ENCODE measurements around the gene CIBAR2.

The CIBAR2 gene

GRCh38 chr16:85103114-85104079, 8.9 kb downstream of the CIBAR2 start:
- Histone ChIP-seq H4K8ac (ENCODE audit: low read depth, low read length) (no peak overlapping the region), H3K4me3 (ENCODE audit: low read length) (no peak overlapping the region), H4K5ac (ENCODE audit: low read length) (no peak overlapping the region), H2BK15ac (replicated peaks; ENCODE audit: low read depth) (no peak overlapping the region), H3K23ac (ENCODE audit: low read length) (no peak overlapping the region), H3K79me1 (ENCODE audit: low read length) (no peaks in the 10 kb centered on the region), H2AK5ac (ENCODE audit: low read length) (no peak overlapping the region), H3K4me2 (ENCODE audit: low read length) (no peak overlapping the region), H3K79me2 (ENCODE audit: control insufficient read depth, insufficient read depth, low read length) (no peaks in the 10 kb centered on the region), H3K56ac (ENCODE audit: low read length) (no peak overlapping the region), H3K18ac (ENCODE audit: low read length) (no peak overlapping the region), H3K27me3 (ENCODE audit: insufficient read depth, low read length, poor library complexity) (no peaks in the 10 kb centered on the region), H3K36me3 (ENCODE audit: control insufficient read depth, insufficient read depth, low read length) (no peaks in the 10 kb centered on the region), H3K4ac (ENCODE audit: low read depth, low read length) (no peak overlapping the region), H3K4me1 (ENCODE audit: control insufficient read depth, low read depth, low read length) (no peaks in the 10 kb centered on the region), H3K9ac (ENCODE audit: low read length) (no peak overlapping the region), H2BK5ac (ENCODE audit: low read length) (no peak overlapping the region), H3K27ac (ENCODE audit: low read depth, low read length) (no peak overlapping the region), H2BK120ac (ENCODE audit: low read depth, low read length) (no peak overlapping the region)
- no peak for DNase-seq
- no CpG with 5 or more reads among the region's 23 CpGs for WGBS (ENCODE audit: extremely low coverage, insufficient coverage, low lambda C conversion rate)

- Histone ChIP-seq H3K36me3 (ENCODE audit: control insufficient read depth, insufficient read depth, low read length) (no peaks in the 10 kb centered on the region), H3K27me3 (ENCODE audit: insufficient read depth, low read length, poor library complexity) (no peaks in the 10 kb centered on the region), H3K4me2 (ENCODE audit: low read length) (no peak overlapping the region), H3K4me1 (ENCODE audit: control insufficient read depth, low read depth, low read length) (no peaks in the 10 kb centered on the region), H3K9ac (ENCODE audit: low read length) (no peak overlapping the region), H3K79me1 (ENCODE audit: low read length) (no peaks in the 10 kb centered on the region), H4K5ac (ENCODE audit: low read length) (no peak overlapping the region), H3K4me3 (ENCODE audit: low read length) (no peak overlapping the region), H3K56ac (ENCODE audit: low read length) (no peak overlapping the region), H3K4ac (ENCODE audit: low read depth, low read length) (no peak overlapping the region), H4K8ac (ENCODE audit: low read depth, low read length) (no peak overlapping the region), H3K23ac (ENCODE audit: low read length) (no peak overlapping the region), H2BK120ac (ENCODE audit: low read depth, low read length) (no peak overlapping the region), H2AK5ac (ENCODE audit: low read length) (no peak overlapping the region), H3K27ac (ENCODE audit: low read depth, low read length) (no peak overlapping the region), H3K18ac (ENCODE audit: low read length) (no peak overlapping the region), H3K79me2 (ENCODE audit: control insufficient read depth, insufficient read depth, low read length) (no peaks in the 10 kb centered on the region), H2BK15ac (replicated peaks; ENCODE audit: low read depth) (no peak overlapping the region), H2BK5ac (ENCODE audit: low read length) (no peak overlapping the region)
- no CpG with 5 or more reads among the region's 11 CpGs for WGBS (ENCODE audit: extremely low coverage, insufficient coverage, low lambda C conversion rate)
- DNase-seq: no peak
These were observed 10.2 kb downstream of the CIBAR2 start for GRCh38 chr16:85101956-85102630.

GRCh38 chr16:85100265-85100664, 12.0 kb downstream of the CIBAR2 start:
- DNase-seq: no peak
- H2BK5ac ChIP-seq (ENCODE audit: low read length): no peak overlapping the region
- H3K27me3 ChIP-seq (ENCODE audit: insufficient read depth, low read length, poor library complexity): no peaks in the 10 kb centered on the region
- H3K36me3 ChIP-seq (ENCODE audit: control insufficient read depth, insufficient read depth, low read length): no peaks in the 10 kb centered on the region
- H3K4me1 ChIP-seq (ENCODE audit: control insufficient read depth, low read depth, low read length): no peaks in the 10 kb centered on the region
- no peak overlapping the region for H3K23ac ChIP-seq (ENCODE audit: low read length)
- H3K4me3 ChIP-seq (ENCODE audit: low read length): no peak overlapping the region
- no peak overlapping the region for H3K9ac ChIP-seq (ENCODE audit: low read length)
- no peaks in the 10 kb centered on the region for H3K79me1 ChIP-seq (ENCODE audit: low read length)
- H4K8ac ChIP-seq (ENCODE audit: low read depth, low read length): no peak overlapping the region
- no peak overlapping the region for H3K27ac ChIP-seq (ENCODE audit: low read depth, low read length)
- H3K4me2 ChIP-seq (ENCODE audit: low read length): no peak overlapping the region
- H4K5ac ChIP-seq (ENCODE audit: low read length): no peak overlapping the region
- H3K79me2 ChIP-seq (ENCODE audit: control insufficient read depth, insufficient read depth, low read length): no peaks in the 10 kb centered on the region
- no peak overlapping the region for H2BK15ac ChIP-seq (replicated peaks; ENCODE audit: low read depth)
- no peak overlapping the region for H2BK120ac ChIP-seq (ENCODE audit: low read depth, low read length)
- no peak overlapping the region for H3K4ac ChIP-seq (ENCODE audit: low read depth, low read length)
- H3K56ac ChIP-seq (ENCODE audit: low read length): no peak overlapping the region
- H3K18ac ChIP-seq (ENCODE audit: low read length): no peak overlapping the region
- WGBS (ENCODE audit: extremely low coverage, insufficient coverage, low lambda C conversion rate): no CpG with 5 or more reads among the region's 10 CpGs
- H2AK5ac ChIP-seq (ENCODE audit: low read length): no peak overlapping the region

GRCh38 chr16:85098565-85098964, 13.7 kb downstream of the CIBAR2 start:
- Histone ChIP-seq H4K5ac (ENCODE audit: low read length) (no peak overlapping the region), H3K27ac (ENCODE audit: low read depth, low read length) (no peak overlapping the region), H3K56ac (ENCODE audit: low read length) (no peak overlapping the region), H3K27me3 (ENCODE audit: insufficient read depth, low read length, poor library complexity) (no peaks in the 10 kb centered on the region), H3K4ac (ENCODE audit: low read depth, low read length) (no peak overlapping the region), H4K8ac (ENCODE audit: low read depth, low read length) (no peak overlapping the region), H3K36me3 (ENCODE audit: control insufficient read depth, insufficient read depth, low read length) (no peaks in the 10 kb centered on the region), H3K9ac (ENCODE audit: low read length) (no peak overlapping the region), H3K4me2 (ENCODE audit: low read length) (no peak overlapping the region), H2BK5ac (ENCODE audit: low read length) (no peak overlapping the region), H3K4me1 (ENCODE audit: control insufficient read depth, low read depth, low read length) (no peaks in the 10 kb centered on the region), H3K23ac (ENCODE audit: low read length) (no peak overlapping the region), H2BK15ac (replicated peaks; ENCODE audit: low read depth) (no peak overlapping the region), H2BK120ac (ENCODE audit: low read depth, low read length) (no peak overlapping the region), H3K79me1 (ENCODE audit: low read length) (no peaks in the 10 kb centered on the region), H3K18ac (ENCODE audit: low read length) (no peak overlapping the region), H2AK5ac (ENCODE audit: low read length) (no peak overlapping the region), H3K4me3 (ENCODE audit: low read length) (no peak overlapping the region), H3K79me2 (ENCODE audit: control insufficient read depth, insufficient read depth, low read length) (no peaks in the 10 kb centered on the region)
- no peak for DNase-seq
- no CpG with 5 or more reads among the region's 10 CpGs for WGBS (ENCODE audit: extremely low coverage, insufficient coverage, low lambda C conversion rate)

GRCh38 chr16:85096921-85097320, 15.4 kb downstream of the CIBAR2 start:
- no peak overlapping the region for H4K5ac ChIP-seq (ENCODE audit: low read length)
- H3K36me3 ChIP-seq (ENCODE audit: control insufficient read depth, insufficient read depth, low read length): no peaks in the 10 kb centered on the region
- no peak overlapping the region for H3K4me2 ChIP-seq (ENCODE audit: low read length)
- H3K27me3 ChIP-seq (ENCODE audit: insufficient read depth, low read length, poor library complexity): no peaks in the 10 kb centered on the region
- H3K4me1 ChIP-seq (ENCODE audit: control insufficient read depth, low read depth, low read length): no peaks in the 10 kb centered on the region
- no peak overlapping the region for H2BK5ac ChIP-seq (ENCODE audit: low read length)
- no peak for DNase-seq
- WGBS (ENCODE audit: extremely low coverage, insufficient coverage, low lambda C conversion rate): no CpG with 5 or more reads among the region's 9 CpGs
- H3K79me1 ChIP-seq (ENCODE audit: low read length): no peaks in the 10 kb centered on the region
- no peak overlapping the region for H4K8ac ChIP-seq (ENCODE audit: low read depth, low read length)
- no peak overlapping the region for H3K23ac ChIP-seq (ENCODE audit: low read length)
- no peaks in the 10 kb centered on the region for H3K79me2 ChIP-seq (ENCODE audit: control insufficient read depth, insufficient read depth, low read length)
- no peak overlapping the region for H3K4ac ChIP-seq (ENCODE audit: low read depth, low read length)
- H2BK120ac ChIP-seq (ENCODE audit: low read depth, low read length): no peak overlapping the region
- H2AK5ac ChIP-seq (ENCODE audit: low read length): no peak overlapping the region
- no peak overlapping the region for H3K56ac ChIP-seq (ENCODE audit: low read length)
- H3K27ac ChIP-seq (ENCODE audit: low read depth, low read length): no peak overlapping the region
- no peak overlapping the region for H3K18ac ChIP-seq (ENCODE audit: low read length)
- no peak overlapping the region for H2BK15ac ChIP-seq (replicated peaks; ENCODE audit: low read depth)
- no peak overlapping the region for H3K4me3 ChIP-seq (ENCODE audit: low read length)
- H3K9ac ChIP-seq (ENCODE audit: low read length): no peak overlapping the region
